HG02798 (cell line): ENCODE data around the gene ADAMTS3.
"Not testable (repeated sequence)": the region's sequence is repeated elsewhere in the genome, so short reads cannot be mapped to it uniquely, and the experiment has no call there.

Experiments
- ATAC-seq: cut with Tn5 transposase; IDR thresholded peaks from one replicate; pipeline ENCODE4 v1.9.1; 2021; ENCODE audit warnings: mild to moderate bottlenecking; ENCODE audit not compliant: unreplicated experiment, poor library complexity

ADAMTS3 gene

DNA sequence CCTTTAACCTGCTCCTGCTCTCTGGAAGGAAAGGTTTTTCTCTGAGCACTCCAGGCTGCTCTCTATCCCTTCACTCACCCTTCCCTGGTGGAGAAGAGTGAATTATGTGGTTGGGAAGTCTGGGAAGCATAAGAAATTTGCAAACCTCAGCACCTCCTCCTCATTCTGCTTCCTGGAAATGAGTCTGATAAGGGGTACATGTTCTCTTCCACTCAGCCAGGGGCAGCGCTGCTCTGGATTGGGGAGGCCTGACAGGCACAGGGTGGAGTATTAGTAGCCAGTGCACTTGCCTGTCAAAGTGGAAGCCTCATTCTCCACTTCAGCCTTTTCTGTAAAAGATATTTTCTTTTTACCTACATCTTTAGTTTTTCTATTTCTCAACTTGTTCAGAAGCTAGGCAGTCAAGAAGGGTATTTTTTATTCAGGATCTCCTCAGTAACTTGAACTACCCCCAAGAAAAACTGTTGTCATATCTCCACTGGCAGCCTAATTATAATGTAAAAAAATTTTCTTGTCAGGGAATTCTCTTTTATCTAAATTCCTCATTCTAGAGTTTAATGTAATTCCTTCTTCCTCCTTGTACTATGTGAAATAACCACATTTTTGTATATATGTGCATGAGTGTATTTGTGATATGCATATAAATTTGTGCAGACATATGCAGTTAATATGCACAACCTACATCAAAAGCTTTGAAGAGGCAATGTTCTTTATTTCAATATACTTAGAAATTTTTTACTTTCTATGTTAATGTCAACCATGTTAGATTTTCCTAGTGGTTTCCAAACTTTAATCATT is 15.3 kb downstream of the ADAMTS3 start:
- ATAC-seq, result no peak

DNA sequence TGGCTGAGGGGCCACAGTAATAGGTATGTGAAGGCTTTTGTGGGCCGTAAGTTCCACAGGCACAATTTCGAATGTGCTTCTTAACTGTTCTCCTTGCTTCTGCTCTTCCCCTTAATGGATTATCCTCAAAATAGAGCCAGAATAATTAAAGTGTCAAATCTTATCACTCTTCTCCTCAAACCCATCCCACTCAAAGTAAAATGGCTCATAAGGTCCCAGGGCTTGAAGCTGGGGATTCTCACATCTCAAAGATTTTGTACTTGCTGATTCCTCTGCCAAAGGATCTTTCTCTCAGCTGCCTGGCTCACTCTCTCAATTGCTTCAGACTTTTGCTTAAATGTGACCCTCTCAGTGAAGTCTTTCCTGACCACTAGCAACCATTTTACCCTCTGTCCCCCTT is 16.6 kb downstream of the ADAMTS3 start:
- ATAC-seq, result no peak

DNA sequence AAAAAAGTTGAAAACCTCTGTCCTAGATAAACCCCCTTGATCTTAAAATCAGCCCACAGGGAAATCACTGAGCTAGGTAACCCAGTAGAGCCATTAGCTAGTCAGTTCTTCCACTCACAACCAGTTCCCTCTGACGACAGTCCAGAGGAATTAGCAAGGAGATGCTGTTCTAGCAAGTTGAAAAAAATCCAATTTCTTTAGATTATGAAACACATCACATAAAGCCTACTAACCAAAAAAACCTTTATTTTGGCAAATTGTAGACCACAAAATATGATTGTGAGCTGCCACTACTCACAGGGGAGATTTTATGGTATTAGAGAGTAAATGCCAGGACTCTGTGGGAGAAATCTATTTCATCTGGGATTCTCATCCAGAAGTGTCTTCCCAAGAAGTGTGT is 22.6 kb downstream of the ADAMTS3 start:
- ATAC-seq, result no peak

DNA sequence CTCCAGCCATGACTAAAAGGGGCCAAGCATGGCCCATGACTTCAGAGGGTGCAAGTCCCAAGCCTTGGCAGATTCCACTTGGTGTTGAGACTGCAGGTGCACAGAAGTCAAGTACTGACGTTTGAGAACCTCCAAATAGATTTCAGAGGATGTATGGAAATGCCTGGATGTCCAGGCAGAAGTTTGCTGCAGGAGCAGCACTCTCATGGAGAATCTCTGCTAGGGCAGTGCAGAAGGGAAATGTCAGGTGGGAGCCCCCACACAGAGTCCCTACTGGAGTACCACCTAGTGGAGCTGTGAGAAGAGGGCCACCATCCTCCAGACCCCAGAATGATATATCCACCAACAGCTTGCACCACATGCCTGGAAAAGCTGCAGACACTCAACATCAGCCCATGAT is 28.3 kb downstream of the ADAMTS3 start:
- not testable (repeated sequence) for ATAC-seq

DNA sequence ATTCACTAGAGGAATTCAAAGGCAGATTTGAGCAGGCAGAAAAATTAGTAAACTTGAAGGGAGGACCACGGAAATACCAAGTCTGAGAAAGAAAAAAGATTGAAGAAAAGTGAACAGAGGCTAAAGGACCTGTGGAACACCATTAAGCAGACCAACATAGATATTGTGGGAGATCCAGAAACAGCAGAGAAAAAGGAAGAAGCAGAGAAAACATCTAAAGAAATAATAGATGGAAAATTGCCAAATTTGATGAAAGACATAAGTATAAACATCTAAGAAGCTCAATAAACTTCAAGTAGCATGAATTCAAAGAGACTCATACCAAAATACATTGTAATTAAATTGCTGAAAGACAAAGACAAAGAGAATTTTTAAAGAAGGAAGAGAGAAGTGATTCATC is 31.0 kb downstream of the ADAMTS3 start:
- no peak for ATAC-seq

DNA sequence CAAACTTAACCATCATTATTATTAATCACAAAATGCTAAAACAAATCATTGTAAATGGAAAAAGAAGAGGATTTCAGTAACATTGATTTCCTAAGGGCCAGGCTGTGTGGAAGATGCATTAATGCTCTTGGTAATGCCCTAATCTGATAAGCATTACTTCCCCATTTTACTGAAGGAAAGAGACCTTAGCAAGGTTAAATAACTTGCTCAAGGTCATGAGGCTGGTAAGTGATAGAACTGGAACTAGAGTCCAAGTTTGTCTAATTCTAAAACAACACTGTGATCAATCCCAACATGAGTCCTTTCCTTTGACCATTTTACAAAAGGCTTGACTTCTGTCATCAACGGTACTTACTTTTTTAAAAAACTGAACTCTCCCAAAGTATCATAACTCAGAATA is 32.6 kb downstream of the ADAMTS3 start:
- ATAC-seq, result no peak

DNA sequence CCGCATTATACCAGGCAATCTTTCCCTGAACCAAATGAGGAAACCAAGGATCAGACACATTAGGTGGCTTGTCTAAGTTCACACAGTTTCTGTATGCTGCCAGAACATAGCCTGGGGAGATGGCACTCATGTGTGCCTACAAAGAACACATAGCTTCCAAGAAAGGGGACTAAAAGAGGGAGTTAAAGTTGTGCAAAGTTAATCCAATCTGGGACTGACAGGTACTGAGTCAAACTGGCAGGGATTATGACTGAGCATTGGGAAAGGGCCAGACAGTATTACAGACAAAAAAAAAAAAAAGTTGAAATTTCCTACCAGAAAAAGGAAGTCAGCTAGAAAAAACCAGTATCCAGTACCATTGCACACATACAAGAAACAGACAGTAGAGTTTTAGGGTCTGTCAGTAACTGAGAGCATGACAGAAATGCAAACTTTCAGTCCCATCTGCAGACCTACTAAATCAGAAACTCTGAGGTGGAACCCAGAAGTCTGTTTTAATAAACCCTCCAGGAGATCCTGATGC is 37.2 kb downstream of the ADAMTS3 start:
- no peak for ATAC-seq

DNA sequence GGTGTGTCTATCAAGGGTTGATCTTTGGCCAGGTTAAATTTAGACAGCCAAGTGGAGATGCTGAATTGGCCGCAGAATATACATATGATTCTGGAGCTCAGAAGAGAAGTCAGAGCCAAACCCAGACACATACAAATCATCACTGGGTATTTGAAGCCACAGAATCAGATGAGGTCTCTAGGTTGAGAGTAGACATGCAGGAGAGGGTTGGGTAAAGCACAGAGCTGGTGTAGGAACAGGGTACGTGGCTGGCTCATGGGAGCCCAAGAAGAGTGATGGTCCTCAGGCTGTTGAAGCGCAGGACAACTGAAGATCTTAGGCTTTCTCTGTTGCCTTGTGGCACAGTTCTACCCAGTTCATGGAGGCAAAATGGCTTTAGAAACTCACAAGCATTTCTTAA is 37.7 kb downstream of the ADAMTS3 start:
- ATAC-seq, result no peak

DNA sequence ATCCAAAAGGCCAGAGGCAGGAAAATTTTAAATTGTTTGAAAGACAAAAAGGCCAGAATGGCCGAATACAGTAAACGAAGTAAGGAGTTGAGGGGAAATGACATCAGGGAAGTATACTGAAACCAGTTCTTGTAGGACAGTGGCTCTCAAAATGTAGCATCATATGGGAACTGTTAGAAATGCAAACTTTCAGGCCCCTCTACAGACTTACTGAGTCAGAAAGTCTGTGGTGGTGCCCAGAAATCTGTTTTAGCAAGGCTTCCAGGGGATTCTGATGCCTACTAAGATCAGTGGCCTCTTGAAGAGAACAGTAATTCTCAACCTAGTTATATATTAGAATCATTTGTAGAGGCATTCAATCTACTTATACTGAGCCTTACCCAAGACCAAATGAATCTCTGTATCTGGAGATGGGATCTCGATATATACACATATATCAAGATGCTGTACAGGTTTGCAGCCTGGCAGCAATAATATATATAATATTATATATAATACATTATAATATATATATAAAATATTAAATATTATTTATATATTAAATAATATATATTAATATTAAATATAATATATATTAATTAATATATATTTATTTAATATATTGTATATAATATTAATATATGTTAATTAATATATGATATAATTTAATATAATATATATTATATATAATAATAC is 39.7 kb downstream of the ADAMTS3 start:
- no peak for ATAC-seq

DNA sequence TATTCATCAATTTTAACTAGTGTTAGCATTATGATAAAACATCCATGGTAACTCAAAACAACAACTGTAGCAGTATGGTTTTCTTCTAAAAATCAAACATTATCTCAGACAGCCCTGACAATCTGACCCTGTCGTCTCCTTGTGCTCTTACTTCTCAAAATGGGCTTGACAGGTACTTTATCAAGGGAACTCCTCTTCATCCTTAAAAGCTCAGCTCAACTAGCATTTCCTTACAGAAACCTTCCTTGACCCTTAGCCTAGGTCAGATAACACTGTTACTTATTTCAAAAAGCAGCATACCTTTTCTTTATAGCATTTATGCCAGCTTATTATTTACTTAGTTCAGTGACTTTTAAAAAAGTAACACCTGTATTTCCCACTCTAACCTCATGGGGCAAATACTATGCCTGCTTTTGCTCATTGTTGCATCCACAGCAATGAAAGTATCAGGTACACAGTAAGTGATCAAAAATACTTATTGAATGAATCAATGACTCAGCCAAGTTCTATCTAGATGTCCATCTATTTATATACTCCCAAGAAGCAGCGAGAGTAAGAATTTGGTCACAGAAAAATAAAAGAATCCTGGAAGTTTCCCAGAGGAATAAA is 41.9 kb downstream of the ADAMTS3 start:
- no peak for ATAC-seq

DNA sequence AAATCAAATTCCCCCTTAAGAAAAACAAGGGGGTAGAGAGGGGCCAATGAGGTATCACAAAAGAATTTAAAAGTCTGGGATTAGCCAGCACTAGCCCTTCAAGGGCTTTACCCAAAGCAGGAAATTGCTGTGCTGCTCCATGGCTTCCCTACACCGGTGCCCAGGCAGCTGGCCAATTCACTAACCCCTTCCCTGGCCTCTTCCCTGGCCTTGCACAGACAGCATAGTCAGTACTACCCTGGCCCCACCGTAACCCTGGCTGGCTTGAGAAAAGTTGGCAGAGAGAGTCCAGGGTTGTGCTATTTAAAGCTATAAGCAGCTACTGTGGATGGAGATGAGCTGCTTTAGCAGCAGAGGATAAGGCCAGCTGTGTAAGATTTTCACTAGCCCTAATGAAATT is 43.1 kb downstream of the ADAMTS3 start:
- no peak for ATAC-seq

DNA sequence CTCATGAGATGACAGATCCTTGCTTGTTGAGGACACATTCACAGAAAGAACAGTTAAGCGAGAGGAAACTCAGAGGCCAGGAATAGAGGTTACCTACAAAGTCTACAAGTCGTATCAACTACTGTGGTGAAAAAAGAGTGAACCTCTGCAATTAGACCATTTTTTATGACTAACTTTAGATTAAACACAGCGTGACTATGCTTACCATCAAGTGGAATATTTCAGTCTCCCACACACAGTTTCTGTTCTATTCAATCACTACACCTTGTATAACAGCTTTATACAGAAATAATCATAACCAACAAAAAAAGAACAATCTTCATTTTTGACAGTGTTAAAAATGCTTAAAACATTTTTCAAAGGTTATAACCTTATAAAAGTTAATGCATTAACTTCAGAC is 46.6 kb downstream of the ADAMTS3 start:
- ATAC-seq, result no peak

DNA sequence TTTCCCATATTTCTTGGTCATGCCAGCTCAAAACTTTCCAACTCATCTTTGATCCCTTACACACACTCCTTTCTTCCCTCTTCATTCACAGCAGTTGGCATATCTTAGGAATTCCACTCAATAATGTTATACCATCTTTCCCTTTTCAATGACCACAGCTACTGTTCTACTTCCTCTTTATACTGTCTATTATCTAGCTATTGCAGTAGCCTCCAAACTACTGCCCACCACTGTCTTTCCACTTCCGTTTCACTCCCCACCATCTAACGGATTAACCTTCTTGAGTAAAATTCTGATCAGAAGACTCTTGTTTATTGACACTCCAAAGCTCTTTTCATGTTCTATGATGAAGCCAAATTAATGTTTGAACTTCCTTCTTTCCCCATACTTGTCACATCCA is 55.8 kb downstream of the ADAMTS3 start:
- ATAC-seq, result no peak

DNA sequence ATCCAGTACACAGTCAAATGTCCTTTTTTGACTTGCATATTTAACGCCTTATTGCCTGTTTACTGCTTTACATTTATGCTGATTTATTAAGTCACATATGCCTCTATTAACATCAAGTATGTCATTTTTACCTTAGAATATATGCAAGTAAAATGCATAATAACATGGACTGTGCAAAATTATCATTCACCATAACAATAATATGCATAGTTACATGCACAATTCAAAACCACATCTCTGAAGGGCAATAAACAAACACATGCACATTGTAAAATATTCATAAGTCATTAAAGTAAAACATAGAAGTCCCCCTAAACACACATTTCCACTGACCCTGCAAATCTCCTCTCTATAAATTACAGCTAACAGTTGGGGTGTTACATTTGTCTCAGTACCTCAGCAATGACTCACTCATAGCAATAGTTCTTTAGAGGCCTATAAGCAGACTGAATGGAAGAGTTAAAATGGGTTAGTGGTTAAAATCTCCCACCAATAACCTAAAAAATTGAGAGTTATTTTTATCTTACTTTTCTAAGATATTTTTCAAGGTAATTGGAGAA is 61.1 kb downstream of the ADAMTS3 start:
- no peak for ATAC-seq

DNA sequence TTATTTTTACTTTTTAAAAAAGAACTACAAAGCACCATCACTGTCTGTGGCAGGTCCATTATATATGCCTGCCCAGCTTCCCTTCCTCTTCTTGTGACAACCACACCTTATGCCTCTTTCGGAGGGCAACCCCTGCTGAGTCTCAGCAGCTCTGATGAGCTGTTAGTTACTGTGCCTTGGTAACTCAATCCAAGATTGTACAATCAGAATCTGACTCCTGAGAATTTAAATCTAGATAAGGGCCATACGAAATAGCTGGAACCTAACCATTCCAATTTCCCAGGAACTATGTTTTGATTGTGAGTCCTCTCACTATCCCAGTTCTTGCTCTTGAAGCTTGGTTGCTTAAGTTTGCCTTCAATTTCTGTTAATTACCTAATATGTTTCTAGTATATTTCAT is 61.9 kb downstream of the ADAMTS3 start:
- no peak for ATAC-seq

DNA sequence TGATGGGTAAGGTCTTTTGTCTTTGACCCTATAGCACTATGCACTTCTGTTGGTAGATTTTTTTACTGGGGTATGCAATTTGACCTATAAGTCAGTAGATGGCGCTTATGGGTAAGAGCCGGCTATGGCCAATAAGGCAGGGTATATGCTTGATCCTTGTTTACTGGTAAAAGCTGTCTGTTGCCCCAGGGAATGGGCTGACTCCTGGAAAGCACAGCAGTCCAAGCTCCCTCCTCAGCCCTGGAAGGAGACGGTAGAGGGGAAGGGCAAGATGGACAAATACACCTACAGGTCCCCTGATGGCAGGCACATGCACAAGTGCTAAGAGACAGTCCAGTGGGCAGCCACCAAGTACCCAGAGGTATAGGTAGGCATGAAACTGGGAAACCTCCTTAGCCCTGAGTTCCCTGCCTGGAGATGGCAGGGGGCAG is 63.7 kb downstream of the ADAMTS3 start:
- peak; percentile 87 for ATAC-seq

DNA sequence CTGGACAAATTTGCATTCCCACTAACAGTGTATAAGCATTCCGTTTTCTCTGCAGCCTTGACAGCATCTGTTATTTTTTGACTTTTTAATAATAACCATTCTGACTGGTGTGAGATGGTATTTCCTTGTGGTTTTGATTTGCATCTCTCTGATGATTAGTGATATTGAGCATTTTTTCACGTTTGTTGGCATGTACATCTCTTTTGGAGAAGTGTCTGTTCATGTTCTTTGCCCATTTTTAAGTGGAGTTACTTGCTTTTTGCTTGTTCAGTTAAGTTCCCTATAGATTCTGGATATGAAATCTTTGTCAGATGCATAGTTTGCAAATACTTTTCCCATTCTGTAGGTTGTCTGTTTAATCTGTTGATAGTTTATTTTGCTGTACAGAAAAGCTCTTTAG is 68.8 kb downstream of the ADAMTS3 start:
- no peak for ATAC-seq

DNA sequence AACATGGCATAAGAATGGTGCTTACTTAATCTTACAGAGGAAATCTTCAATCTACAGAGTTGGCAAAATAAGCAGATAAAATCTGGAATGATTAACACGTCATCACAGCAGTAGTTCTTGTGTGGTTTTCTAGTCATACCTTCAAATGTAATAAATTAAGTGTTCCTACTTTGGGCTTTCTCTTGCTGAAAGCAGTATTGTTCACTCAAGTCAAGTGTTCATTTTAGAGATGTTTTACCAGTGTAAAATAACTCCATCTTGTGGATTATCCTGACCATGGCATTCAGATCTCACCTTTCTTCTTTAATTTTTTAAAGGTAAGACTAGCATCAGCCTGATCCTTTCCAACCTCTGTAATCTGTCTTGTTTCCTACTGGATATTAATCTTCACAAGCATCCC is 72.9 kb downstream of the ADAMTS3 start:
- no peak for ATAC-seq

DNA sequence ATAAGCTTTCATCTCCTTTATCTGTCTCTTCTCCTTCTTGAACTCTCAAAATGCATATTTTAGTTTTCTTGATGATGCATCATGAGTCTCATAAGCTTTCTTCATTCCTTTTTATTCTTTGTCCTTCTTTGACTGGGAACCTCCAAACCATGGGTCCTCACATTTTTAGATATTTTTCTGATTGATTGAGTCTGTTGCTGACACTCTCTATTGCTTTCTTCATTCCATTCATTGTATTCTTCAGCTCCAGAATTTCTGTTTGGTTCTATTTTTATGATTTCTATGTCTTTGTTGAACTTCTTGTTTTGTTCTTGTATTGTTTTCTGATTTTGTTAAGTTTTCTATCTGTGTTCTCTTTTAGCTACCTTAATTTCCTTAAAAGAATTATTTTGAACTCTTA is 74.9 kb downstream of the ADAMTS3 start:
- no peak for ATAC-seq

DNA sequence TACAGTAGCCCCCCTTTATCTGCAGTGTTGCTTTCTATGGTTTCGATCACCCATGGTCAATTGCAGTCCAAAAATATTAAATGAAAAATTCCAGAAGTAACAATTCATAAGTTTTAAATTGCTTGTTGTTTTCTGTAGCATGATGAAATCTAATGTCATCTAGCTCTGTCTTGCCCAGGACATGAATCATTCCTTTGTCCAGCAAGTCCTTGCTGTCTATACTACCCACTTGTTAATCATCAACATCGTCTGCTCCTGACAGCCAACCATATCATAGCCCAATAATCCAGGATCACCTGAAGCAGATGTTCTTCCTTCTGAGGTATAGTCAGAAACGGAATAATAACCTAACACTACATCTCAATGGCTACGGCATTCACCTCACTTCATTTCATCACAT is 79.8 kb downstream of the ADAMTS3 start:
- no peak for ATAC-seq

DNA sequence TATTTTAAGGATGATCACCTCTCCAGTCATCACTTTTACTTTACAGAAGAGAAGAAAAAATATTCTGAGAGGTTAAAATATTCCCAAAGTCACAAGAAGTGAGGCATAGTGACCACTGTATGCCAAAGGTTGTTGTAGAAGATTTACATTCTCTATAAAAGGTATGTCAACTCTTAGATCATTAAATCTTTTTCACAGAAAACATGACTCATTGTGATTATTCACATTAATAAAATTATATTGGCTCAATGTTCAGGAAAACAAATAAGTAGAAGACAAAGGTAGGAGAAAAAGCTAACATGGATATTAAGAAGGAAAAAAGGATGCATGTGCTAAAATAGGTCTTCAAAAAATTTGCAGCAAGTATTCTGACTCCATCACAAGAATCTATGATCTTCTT is 82.0 kb downstream of the ADAMTS3 start:
- ATAC-seq, result no peak
